Glutamatergic neuron (in vitro differentiated cells): Measurements from ENCODE around the gene SH2D4B. TPM values are rescaled to one million over a fixed set of nuclear protein-coding genes. Genes with fewer than 3 reads are reported as not detected.

ENCODE experiments used
- DNase-seq: peaks from one replicate; pipeline ENCODE4 v3.0.0; 2022
- H3K27ac Mint-ChIP-seq: one replicate; pipeline ENCODE4 v1.8.0; 2020; ENCODE audit warnings: mild to moderate bottlenecking, mixed read lengths, inconsistent platforms; ENCODE audit not compliant: unreplicated experiment
- H3K27me3 Mint-ChIP-seq: one replicate; pipeline ENCODE4 v1.8.0; 2020; ENCODE audit warnings: mild to moderate bottlenecking, moderate library complexity, mixed read lengths, inconsistent platforms; ENCODE audit not compliant: unreplicated experiment
- H3K36me3 Mint-ChIP-seq: one replicate; pipeline ENCODE4 v1.8.0; 2020; ENCODE audit warnings: mild to moderate bottlenecking, mixed read lengths, inconsistent platforms; ENCODE audit not compliant: unreplicated experiment
- H3K4me1 Mint-ChIP-seq: one replicate; pipeline ENCODE4 v1.8.0; 2020; ENCODE audit warnings: mild to moderate bottlenecking, low read depth, mixed read lengths, inconsistent platforms; ENCODE audit not compliant: unreplicated experiment
- H3K4me3 Mint-ChIP-seq: one replicate; pipeline ENCODE4 v1.8.0; 2020; ENCODE audit warnings: mild to moderate bottlenecking, mixed read lengths, inconsistent platforms; ENCODE audit not compliant: unreplicated experiment
- H3K9me3 Mint-ChIP-seq: one replicate; pipeline ENCODE4 v1.8.0; 2020; ENCODE audit warnings: mild to moderate bottlenecking, moderate library complexity, mixed read lengths, inconsistent platforms; ENCODE audit not compliant: unreplicated experiment
- CTCF ChIP-seq: fragments of 200-600 bp; sonication (generic); IDR thresholded peaks from one replicate; pipeline ENCODE4 v1.5.0; 2021; ENCODE audit not compliant: partially characterized antibody, unreplicated experiment
- total RNA-seq: library from RNA; stranded (reverse); fragmentation: NEBNext Ultra II Directional; extraction: Animal tissue kit (Norgen Biotek cat#: 25700); gene quantifications from one replicate; pipeline ENCODE4 v1.2.1, GENCODE V29; 2021; ENCODE audit not compliant: unreplicated experiment

SH2D4B gene
- total RNA-seq, 1 donor from 2014 or later = 0.12 TPM

GRCh38 chr10:80561950-80562349 is 24.2 kb downstream of the SH2D4B start:
- H3K9me3 Mint-ChIP-seq = no peaks in the 10 kb centered on the region

GRCh38 chr10:80567292-80567691 is 29.6 kb downstream of the SH2D4B start:
- DNase-seq = no peak
- TF ChIP-seq CTCF = no peak
- Mint-ChIP-seq H3K27me3 (no peaks in the 10 kb centered on the region), H3K4me1 (peaks cover 2% of the 10 kb centered on the region), H3K4me3 (no peak overlapping the region), H3K36me3 (no peaks in the 10 kb centered on the region), H3K9me3 (no peaks in the 10 kb centered on the region), H3K27ac (no peak overlapping the region)

More at GRCh38 chr10:80561950-80562349, 24.2 kb downstream of the SH2D4B start:
- H3K4me3 Mint-ChIP-seq = no peak overlapping the region
- no peak overlapping the region for H3K27ac Mint-ChIP-seq
- TF ChIP-seq CTCF = no peak
- H3K27me3 Mint-ChIP-seq = no peaks in the 10 kb centered on the region
- H3K36me3 Mint-ChIP-seq = no peaks in the 10 kb centered on the region
- H3K4me1 Mint-ChIP-seq = no peaks in the 10 kb centered on the region
- no peak for DNase-seq

- no peak for TF ChIP-seq CTCF
- H3K36me3 Mint-ChIP-seq = no peaks in the 10 kb centered on the region
- no peak overlapping the region for H3K27ac Mint-ChIP-seq
- H3K9me3 Mint-ChIP-seq = no peaks in the 10 kb centered on the region
- no peaks in the 10 kb centered on the region for H3K27me3 Mint-ChIP-seq
- no peak overlapping the region for H3K4me3 Mint-ChIP-seq
- no peak for DNase-seq
- peaks cover 2% of the 10 kb centered on the region for H3K4me1 Mint-ChIP-seq
These were observed 31.6 kb downstream of the SH2D4B start for GRCh38 chr10:80569131-80569895.

GRCh38 chr10:80571352-80571751 is 33.6 kb downstream of the SH2D4B start:
- Mint-ChIP-seq H3K27ac (no peak overlapping the region), H3K4me1 (peaks cover 2% of the 10 kb centered on the region), H3K9me3 (no peaks in the 10 kb centered on the region), H3K27me3 (no peaks in the 10 kb centered on the region), H3K4me3 (no peak overlapping the region), H3K36me3 (no peaks in the 10 kb centered on the region)
- DNase-seq = no peak
- TF ChIP-seq CTCF = no peak

- TF ChIP-seq CTCF = no peak
- peaks cover 8% of the 10 kb centered on the region for H3K36me3 Mint-ChIP-seq
- no peaks in the 10 kb centered on the region for H3K9me3 Mint-ChIP-seq
- DNase-seq = no peak
- H3K4me3 Mint-ChIP-seq = no peak overlapping the region
- peaks cover 5% of the 10 kb centered on the region for H3K27me3 Mint-ChIP-seq
- H3K4me1 Mint-ChIP-seq = no peaks in the 10 kb centered on the region
- H3K27ac Mint-ChIP-seq = no peak overlapping the region
These were observed 41.6 kb downstream of the SH2D4B start for GRCh38 chr10:80579181-80579763.
